OCI-LY1 (cell line): ENCODE results near the gene IL10RB.

Source experiments
- H2AFZ ChIP-seq: fragments of 200-600 bp; sonication (generic), shearing (Covaris generic); 2 replicates; pipeline ENCODE4 v1.6.0; 2014; ENCODE audit warnings: antibody characterized with exemption, mild to moderate bottlenecking, low read length
- H3F3A ChIP-seq: fragments of 200-600 bp; sonication (generic), shearing (Covaris generic); 2 replicates; pipeline ENCODE4 v1.6.0; 2014; ENCODE audit warnings: mild to moderate bottlenecking, antibody characterized with exemption, low read length, moderate library complexity; ENCODE audit not compliant: insufficient read depth
- H3K27ac ChIP-seq: fragments of 200-600 bp; sonication (generic); 2 replicates; pipeline ENCODE4 v1.5.1; 2014; ENCODE audit warnings: low read length, mixed run types, mild to moderate bottlenecking, low read depth; ENCODE audit not compliant: poor library complexity, severe bottlenecking
- H3K27me3 ChIP-seq: fragments of 200-600 bp; sonication (generic); 2 replicates; pipeline ENCODE4 v1.6.0; 2014; ENCODE audit warnings: antibody characterized with exemption, mild to moderate bottlenecking, low read length, moderate library complexity; ENCODE audit not compliant: insufficient read depth
- H3K36me3 ChIP-seq: fragments of 200-600 bp; sonication (generic); 2 replicates; pipeline ENCODE4 v1.6.1; 2014; ENCODE audit warnings: mild to moderate bottlenecking, antibody characterized with exemption, low read length, moderate library complexity, mixed read lengths; ENCODE audit not compliant: insufficient read depth
- H3K4me1 ChIP-seq: fragments of 200-600 bp; sonication (generic); 2 replicates; pipeline ENCODE4 v1.5.1; 2014; ENCODE audit warnings: mild to moderate bottlenecking, low read length, moderate library complexity; ENCODE audit not compliant: insufficient read depth, severe bottlenecking
- H3K4me2 ChIP-seq: fragments of 200-600 bp; sonication (generic), shearing (Covaris generic); 2 replicates; pipeline ENCODE4 v1.6.1; 2014; ENCODE audit warnings: low read length
- H3K4me3 ChIP-seq: fragments of 200-600 bp; sonication (generic); 2 replicates; pipeline ENCODE4 v1.5.1; 2014; ENCODE audit warnings: low read length, low read depth, mild to moderate bottlenecking, mixed read lengths; ENCODE audit not compliant: poor library complexity, severe bottlenecking
- H3K79me2 ChIP-seq: fragments of 200-600 bp; shearing (Covaris generic); 2 replicates; pipeline ENCODE4 v1.6.1; 2016; ENCODE audit warnings: mixed run types, low read length, mixed read lengths; ENCODE audit not compliant: insufficient read depth
- H3K9ac ChIP-seq: fragments of 200-600 bp; sonication (generic), shearing (Covaris generic); 2 replicates; pipeline ENCODE4 v1.6.1; 2014; ENCODE audit warnings: mild to moderate bottlenecking, low read length, mixed read lengths
- H3K9me2 ChIP-seq: fragments of 200-600 bp; sonication (generic), shearing (Covaris generic); 2 replicates; pipeline ENCODE4 v1.6.1; 2014; ENCODE audit warnings: low read depth, mild to moderate bottlenecking, low read length, mixed read lengths
- H3K9me3 ChIP-seq: fragments of 200-600 bp; shearing (Covaris generic); 2 replicates; pipeline ENCODE4 v1.6.1; 2014; ENCODE audit warnings: low read length, mixed read lengths
- H4K20me1 ChIP-seq: fragments of 200-600 bp; sonication (generic), shearing (Covaris generic); 2 replicates; pipeline ENCODE4 v1.6.0; 2016; ENCODE audit warnings: mild to moderate bottlenecking, low read length; ENCODE audit not compliant: insufficient read depth
- EZH2 ChIP-seq: fragments of 200-600 bp; sonication (generic), shearing (Covaris generic); IDR thresholded peaks from 2 replicates; pipeline ENCODE4 v1.8.0; 2017; ENCODE audit warnings: borderline replicate concordance, mixed run types, mild to moderate bottlenecking, antibody characterized with exemption, low read length, moderate library complexity, mixed read lengths
- TF ChIP-seq, protein P1 (sequence below): fragments of 200-600 bp; sonication (generic), shearing (Covaris generic); IDR thresholded peaks from 2 replicates; pipeline ENCODE4 v1.5.1; 2017; ENCODE audit warnings: mild to moderate bottlenecking, antibody characterized with exemption, low read length, moderate library complexity, mixed read lengths

Gene IL10RB

DNA sequence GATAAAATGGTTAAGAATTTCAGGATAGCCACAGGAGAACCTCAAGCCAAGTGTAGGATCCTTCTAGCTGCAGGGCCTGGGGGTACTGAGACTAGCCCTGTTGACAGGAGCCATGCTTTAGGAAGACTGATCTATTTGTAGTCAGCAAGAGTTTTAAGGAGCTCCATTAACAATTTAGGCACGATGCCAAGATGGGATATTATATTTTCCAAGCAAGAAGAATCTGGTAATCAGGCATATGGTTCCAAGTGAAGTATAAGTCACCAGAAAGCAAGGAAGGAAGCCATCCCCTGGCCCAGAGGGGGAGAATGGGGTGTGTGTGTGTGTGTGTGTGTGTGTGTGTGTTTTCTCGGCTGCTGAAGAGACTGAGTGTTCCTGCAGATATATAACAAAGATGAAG is 29.4 kb upstream of the IL10RB start:
- Histone ChIP-seq H3K4me1 (peaks cover 78% of the 10 kb centered on the region), H3K79me2 (peaks cover 80% of the 10 kb centered on the region), H3K36me3 (peaks cover 80% of the 10 kb centered on the region), H4K20me1 (no peaks in the 10 kb centered on the region), H3K9me3 (0 out of 2 replicates have a peak, but pooled peaks cover 2% of the 10 kb centered on the region), H3K9me2 (no peaks in the 10 kb centered on the region), H3K27ac (peak overlapping the region; percentile 90), H2AFZ (no peak overlapping the region), H3K9ac (no peak overlapping the region), H3K4me3 (no peak overlapping the region), H3K4me2 (no peak overlapping the region), H3K27me3 (no peaks in the 10 kb centered on the region), H3F3A (no peaks in the 10 kb centered on the region)
- TF ChIP-seq, protein P1, sequence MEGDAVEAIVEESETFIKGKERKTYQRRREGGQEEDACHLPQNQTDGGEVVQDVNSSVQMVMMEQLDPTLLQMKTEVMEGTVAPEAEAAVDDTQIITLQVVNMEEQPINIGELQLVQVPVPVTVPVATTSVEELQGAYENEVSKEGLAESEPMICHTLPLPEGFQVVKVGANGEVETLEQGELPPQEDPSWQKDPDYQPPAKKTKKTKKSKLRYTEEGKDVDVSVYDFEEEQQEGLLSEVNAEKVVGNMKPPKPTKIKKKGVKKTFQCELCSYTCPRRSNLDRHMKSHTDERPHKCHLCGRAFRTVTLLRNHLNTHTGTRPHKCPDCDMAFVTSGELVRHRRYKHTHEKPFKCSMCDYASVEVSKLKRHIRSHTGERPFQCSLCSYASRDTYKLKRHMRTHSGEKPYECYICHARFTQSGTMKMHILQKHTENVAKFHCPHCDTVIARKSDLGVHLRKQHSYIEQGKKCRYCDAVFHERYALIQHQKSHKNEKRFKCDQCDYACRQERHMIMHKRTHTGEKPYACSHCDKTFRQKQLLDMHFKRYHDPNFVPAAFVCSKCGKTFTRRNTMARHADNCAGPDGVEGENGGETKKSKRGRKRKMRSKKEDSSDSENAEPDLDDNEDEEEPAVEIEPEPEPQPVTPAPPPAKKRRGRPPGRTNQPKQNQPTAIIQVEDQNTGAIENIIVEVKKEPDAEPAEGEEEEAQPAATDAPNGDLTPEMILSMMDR, result no peak
- no peak for TF ChIP-seq EZH2

DNA sequence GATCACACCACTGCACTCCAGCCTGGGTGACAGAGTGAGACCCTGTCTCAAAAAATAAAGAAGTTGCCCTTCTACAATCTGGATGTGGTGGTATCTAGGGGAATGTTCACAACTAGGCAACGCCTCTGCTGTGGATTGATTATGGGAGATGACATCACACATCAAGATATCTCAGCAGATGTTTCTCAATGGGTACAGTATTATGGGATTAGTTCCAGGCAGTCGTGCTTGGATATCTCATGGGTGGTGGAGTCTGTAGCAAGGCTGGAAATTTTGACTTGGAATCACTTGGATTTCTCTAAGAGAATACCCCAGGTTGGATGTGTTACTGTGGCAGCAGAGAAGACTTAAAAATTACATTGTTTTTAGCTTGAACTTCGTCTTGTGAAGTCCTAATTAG is 28.7 kb upstream of the IL10RB start:
- Histone ChIP-seq H3K79me2 (peaks cover 73% of the 10 kb centered on the region), H3K9me2 (no peaks in the 10 kb centered on the region), H2AFZ (no peak overlapping the region), H3K4me3 (peak overlapping the region; percentile 29), H3K9ac (peak overlapping the region; percentile 50; the same call in 1 of the 2 replicates), H3K4me1 (peaks cover 71% of the 10 kb centered on the region), H3K27ac (peak overlapping the region; percentile 90), H3K36me3 (peaks cover 82% of the 10 kb centered on the region), H3K4me2 (peak overlapping the region; percentile 53), H4K20me1 (no peaks in the 10 kb centered on the region), H3F3A (no peaks in the 10 kb centered on the region), H3K9me3 (0 out of 2 replicates have a peak, but pooled peaks cover 2% of the 10 kb centered on the region), H3K27me3 (no peaks in the 10 kb centered on the region)
- no peak for TF ChIP-seq EZH2
- TF ChIP-seq, protein P1, result no peak

DNA sequence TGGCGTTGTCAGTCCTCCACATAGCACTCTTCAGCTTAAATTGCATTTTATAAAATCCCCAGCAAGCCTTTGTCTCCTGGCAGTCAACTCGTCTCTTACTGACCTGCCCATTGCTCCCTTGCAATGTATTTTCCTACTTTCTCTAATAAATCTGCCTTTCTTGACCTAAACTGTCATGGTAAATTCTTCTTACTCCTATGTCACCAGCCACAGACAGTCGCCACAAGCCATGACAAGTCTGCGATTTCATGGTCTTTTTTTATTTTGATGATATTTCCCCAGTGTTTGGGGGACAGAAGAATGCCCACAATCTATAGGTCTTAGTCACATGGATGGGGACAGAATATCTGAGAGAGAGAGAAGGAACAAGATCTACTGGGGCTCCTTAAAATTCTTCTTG is 28.0 kb upstream of the IL10RB start:
- no peak overlapping the region for H2AFZ ChIP-seq
- H4K20me1 ChIP-seq, result no peaks in the 10 kb centered on the region
- H3K27me3 ChIP-seq, result no peaks in the 10 kb centered on the region
- no peak for TF ChIP-seq EZH2
- TF ChIP-seq, protein P1, result no peak
- H3K4me1 ChIP-seq, result peaks cover 65% of the 10 kb centered on the region
- H3K4me3 ChIP-seq, result peak overlapping the region; percentile 29
- H3K36me3 ChIP-seq, result peaks cover 79% of the 10 kb centered on the region
- H3F3A ChIP-seq, result no peaks in the 10 kb centered on the region
- 0 out of 2 replicates have a peak, but pooled peaks cover 2% of the 10 kb centered on the region for H3K9me3 ChIP-seq
- H3K4me2 ChIP-seq, result peak overlapping the region; percentile 53
- H3K27ac ChIP-seq, result peak overlapping the region; percentile 90
- peaks cover 66% of the 10 kb centered on the region for H3K79me2 ChIP-seq
- H3K9ac ChIP-seq, result peak overlapping the region; percentile 50
- no peaks in the 10 kb centered on the region for H3K9me2 ChIP-seq
